Esophagus squamous epithelium (tissue), 4 donors: ENCODE data around the gene TNRC6A.

Source experiments
- CTCF ChIP-seq, 6 experiments: fragments of 450-650 bp in 4 of 6; fragments of 200-600 bp in 2 of 6; sonication (generic) in 2 of 6; IDR thresholded peaks; one replicate each; pipeline ENCODE4 v1.5.1; 2016 to 2019; ENCODE audit warnings: antibody characterized with exemption in 6 of 6, mild to moderate bottlenecking in 4 of 6, moderate library complexity in 4 of 6
- POLR2A ChIP-seq, 4 donors: fragments of 450-650 bp; IDR thresholded peaks; one replicate each; pipeline ENCODE4 v1.6.1; 2017; ENCODE audit warnings: antibody characterized with exemption in 4 of 4, mild to moderate bottlenecking in 4 of 4, moderate library complexity in 3 of 4

DNA sequence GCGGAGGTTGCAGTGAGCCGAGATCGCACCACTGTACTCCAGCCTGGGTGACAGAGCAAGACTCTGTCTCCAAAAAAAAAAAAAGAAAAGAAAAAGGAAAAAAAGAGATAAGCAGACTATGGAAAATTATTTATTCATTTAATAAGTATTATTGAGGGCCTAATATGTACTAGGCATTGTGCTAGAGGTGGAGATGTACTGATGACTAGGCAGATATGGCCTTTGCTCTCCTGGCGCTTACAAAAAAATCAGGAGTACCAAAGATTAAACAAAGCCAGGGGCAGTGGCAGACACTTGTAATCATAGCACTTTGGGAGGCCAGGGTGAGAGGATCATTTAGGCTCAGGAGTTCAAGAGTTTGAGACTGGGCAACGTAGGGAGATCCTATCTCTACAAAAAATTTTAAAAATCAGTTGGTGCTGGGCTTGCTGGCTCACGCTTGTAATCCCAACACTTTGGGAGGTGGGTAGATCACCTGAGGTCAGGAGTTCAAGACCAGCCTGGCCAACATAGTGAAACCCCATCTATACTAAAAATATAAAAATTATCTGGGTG is 10.4 kb upstream of the TNRC6A start:
- TF ChIP-seq CTCF (IDR thresholded peaks at IDR 0.05), result no peak
- no peak for TF ChIP-seq POLR2A (IDR thresholded peaks at IDR 0.05)
